ENCODE measurements around the gene NUP35.
A peak's percentile ranks its signal among the peaks of the same experiment; 100 is the strongest.
"Not testable (repeated sequence)": the region's sequence is repeated elsewhere in the genome, so short reads cannot be mapped to it uniquely, and the experiment has no call there.

NUP35 gene

DNA sequence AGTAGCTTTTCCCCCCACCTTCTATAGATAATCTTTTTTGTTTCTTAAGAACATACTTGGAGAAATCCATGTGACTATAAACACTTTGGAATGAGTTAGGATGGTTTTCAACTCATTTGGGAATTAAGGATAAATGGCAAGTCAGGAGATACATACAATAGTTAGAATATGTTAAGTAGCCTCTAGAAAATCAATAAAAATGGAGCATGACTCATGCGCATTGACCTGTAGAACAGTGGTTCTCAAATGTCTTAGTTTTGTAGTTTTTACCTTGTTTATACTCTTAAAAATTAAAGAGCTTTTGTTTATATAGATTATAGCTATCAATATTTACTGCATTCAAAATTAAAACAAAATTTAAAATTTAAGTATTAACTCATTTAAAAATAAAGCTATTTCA is 24.7 kb downstream of the NUP35 start:
- no peak for DNase-seq (ENCODE audit: low spot score)

DNA sequence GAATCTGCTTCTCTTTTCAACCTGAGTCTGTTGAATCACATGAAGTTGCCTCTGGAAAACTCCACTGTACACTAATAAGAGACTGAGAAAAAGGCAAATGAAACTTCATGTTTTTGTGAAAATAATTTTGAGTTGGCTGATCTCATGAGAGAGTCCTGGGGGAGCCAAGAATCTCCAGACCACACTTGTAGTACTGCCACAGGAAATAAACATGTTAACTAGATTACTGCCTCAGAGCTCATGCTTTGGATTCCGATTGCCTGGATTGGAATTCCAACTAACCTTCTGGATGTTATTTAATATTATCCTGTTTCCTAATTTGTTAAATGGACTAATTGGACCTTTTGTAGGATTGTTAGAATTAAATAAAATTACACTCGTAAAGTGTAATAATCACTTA is 25.2 kb downstream of the NUP35 start:
- DNase-seq (ENCODE audit: low spot score): no peak

GRCh38 chr2:183152280-183152679 is 28.0 kb downstream of the NUP35 start:
- DNase-seq (ENCODE audit: low spot score): not testable (repeated sequence)

DNA sequence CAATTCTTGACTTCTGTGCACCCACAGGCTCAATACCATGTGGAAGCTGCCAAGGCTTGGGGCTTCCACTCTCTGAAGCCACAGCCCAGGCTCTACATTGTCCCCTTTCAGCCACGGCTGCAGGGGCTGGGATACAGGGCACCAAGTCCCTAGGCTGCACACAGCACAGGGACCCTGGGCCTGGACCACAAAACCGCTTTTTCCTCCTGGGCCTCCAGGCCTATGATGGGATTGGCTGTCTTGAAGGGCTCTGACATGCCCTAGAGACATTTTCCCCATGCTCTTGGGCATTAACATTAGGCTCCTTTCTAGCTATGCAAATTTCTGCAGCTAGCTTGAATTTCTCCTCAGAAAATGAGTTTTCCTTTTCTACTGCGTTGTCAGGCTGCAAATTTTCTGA is 29.7 kb downstream of the NUP35 start:
- DNase-seq (ENCODE audit: low spot score): no peak

- not testable (repeated sequence) for DNase-seq (ENCODE audit: low spot score)
These were observed 30.5 kb downstream of the NUP35 start for GRCh38 chr2:183154772-183155171.

- DNase-seq (ENCODE audit: low spot score): no peak
These were observed 32.9 kb downstream of the NUP35 start for GRCh38 chr2:183157131-183157530.

GRCh38 chr2:183162362-183162761 is 38.1 kb downstream of the NUP35 start:
- no peak for DNase-seq (ENCODE audit: low spot score)

- no peak for DNase-seq (ENCODE audit: low spot score)
These were observed 39.8 kb downstream of the NUP35 start for GRCh38 chr2:183163821-183164649.

- no peak for DNase-seq (ENCODE audit: low spot score)
These were observed 40.4 kb downstream of the NUP35 start for GRCh38 chr2:183164650-183165015.

- no peak for DNase-seq (ENCODE audit: low spot score)
These were observed 42.0 kb downstream of the NUP35 start for GRCh38 chr2:183166210-183166609.

DNA sequence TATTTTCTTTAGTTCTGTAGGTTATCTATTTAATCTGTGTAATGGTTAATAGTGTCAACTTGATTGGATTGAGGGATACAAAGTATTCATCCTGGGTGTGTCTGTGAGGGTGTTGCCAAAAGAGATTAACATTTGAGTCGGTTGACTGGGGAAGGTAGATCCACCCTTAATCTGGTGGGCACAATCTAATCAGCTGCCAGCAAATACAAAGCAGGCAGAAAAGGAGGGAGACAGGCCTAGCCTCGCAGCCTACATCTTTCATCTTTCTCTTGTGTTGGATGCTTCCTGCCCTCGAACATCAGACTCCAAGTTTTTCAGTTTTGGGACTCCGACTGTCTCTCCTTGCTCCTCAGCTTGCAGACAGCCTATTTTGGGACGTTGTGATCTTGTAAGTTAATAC is 42.7 kb downstream of the NUP35 start:
- not testable (repeated sequence) for DNase-seq (ENCODE audit: low spot score)

DNA sequence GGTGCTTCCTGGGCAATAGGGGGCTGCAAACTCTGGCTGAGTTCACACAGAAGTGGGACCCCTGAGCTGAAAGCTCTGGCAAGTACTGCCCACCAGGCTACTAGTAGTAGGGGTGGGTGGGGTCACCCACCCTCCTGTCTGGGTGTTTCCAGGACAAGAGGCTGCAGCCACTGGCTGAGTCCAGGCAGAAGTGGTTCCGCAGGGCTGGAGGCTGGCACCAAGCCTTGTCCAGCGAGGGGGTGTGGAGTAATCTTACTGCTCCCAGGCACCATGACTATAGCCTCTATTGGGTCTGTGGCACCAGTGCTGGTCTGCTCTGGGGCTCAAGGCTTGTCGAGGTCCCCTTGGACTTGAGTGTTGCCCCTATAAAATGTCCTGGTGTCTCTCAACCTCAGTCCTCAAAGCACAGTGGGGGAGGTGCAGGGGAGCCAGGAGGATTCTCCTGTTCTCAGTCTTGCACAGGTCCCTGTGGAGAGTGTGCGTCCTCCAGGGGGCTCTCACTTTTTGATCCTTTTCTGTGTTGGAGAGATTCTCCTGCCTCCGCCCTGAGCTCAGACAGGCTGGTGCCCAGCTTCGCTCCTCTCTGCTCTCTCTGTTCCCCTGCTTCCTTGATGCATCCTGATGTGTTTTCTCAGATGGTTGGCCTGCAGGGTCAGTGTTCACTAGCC is 48.1 kb downstream of the NUP35 start:
- peak; percentile 63 for DNase-seq (ENCODE audit: low spot score)

DNA sequence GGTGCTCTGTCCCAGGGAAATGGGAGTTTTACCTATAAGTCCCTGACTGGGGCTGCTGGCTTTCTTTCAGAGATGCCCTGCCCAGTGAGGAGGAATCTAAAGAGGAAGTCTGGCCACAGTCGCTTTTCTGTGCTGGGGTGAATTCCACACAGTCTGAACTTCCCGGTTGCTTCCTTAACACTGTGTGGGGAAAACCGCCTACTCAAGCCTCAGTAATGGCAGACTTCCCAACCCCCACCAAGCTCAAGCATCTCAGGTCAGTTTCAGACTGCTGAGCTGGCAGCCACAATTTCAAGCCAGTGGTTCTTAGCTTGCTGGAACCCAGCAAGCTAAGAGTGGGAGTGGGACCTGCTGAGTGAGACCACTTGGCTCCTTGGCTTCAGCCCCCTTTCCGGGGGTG is 54.9 kb downstream of the NUP35 start:
- DNase-seq (ENCODE audit: low spot score): no peak

GRCh38 chr2:183185534-183185933 is 61.3 kb downstream of the NUP35 start:
- DNase-seq (ENCODE audit: low spot score): no peak

GRCh38 chr2:183186296-183186695 is 62.1 kb downstream of the NUP35 start:
- no peak for DNase-seq (ENCODE audit: low spot score)

- no peak for DNase-seq (ENCODE audit: low spot score)
These were observed 62.5 kb downstream of the NUP35 start for GRCh38 chr2:183186766-183187165.

- no peak for DNase-seq (ENCODE audit: low spot score)
These were observed 68.1 kb downstream of the NUP35 start for GRCh38 chr2:183192343-183192742.

- DNase-seq (ENCODE audit: low spot score): no peak
These were observed 69.7 kb downstream of the NUP35 start for GRCh38 chr2:183193904-183194303.

DNA sequence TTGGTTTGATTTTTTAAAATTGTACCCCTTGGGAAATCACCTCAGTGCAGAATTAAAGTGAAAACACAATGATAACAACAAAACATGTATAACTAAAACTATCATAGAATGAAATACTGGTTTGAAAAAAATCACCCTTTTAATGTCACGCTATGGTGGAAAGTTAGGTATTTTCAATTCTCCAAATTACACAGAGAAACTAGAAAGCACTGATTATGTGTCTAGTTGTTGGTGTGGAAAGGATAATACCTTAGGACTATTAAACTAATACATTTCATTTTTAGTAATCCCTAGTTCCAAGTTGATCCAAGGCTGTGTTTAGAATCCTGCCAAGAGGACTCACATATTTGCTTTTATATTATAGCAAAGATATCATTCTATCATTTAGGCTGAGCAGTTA is 71.2 kb downstream of the NUP35 start:
- no peak for DNase-seq (ENCODE audit: low spot score)

DNA sequence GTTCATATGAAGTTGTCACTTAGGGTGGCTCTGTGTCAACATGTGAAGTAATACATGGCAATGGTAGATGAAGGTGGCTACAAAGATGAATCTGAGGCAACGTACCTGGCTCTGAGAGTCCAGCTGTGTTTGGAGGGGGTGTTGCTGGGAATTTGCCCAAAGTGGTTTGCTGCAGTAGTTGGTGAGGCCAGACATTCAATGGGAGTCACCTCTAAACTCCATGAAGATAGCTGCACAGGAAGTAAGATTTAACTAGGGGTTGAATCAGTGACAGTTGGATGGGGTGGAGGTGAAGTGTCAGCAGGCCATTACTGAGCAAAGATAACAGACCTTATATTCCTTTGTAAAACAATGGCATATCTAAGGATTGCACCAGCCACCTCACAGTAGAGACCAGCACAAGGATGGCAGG is 71.8 kb downstream of the NUP35 start:
- no peak for DNase-seq (ENCODE audit: low spot score)

- DNase-seq (ENCODE audit: low spot score): no peak
These were observed 80.2 kb downstream of the NUP35 start for GRCh38 chr2:183204397-183204796.

- DNase-seq (ENCODE audit: low spot score): no peak
These were observed 82.9 kb downstream of the NUP35 start for GRCh38 chr2:183207110-183207509.

GRCh38 chr2:183209395-183210028 is 85.3 kb downstream of the NUP35 start:
- no peak for DNase-seq (ENCODE audit: low spot score)
